Measurements from ENCODE around the gene GNB2.

DNA sequence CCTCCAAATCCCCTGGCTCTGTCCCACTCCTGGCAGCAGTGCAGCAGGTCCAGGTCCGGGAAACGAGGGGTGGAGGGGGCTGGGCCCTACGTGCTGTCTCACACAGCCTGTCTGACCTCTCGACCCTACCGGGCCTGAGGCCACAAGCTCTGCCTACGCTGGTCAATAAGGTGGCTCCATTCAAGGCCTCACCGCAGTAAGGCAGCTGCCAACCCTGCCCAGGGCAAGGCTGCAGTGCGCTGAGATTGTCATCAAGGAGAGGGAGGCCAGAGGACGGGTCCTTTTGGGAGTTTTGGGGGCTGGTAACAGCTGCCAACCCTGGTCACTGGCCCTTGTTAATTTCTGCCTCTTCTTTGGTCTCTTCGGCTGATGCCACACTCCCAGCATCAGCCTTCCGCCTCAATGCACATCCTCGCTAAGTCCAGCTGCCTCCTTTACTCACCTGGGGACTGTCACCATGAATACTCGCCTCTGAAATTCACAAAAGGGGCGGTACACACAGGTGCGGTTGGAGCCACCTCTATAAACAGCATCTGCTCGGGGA, 50.3 kb downstream of the GNB2 start:
- TF ChIP-seq, protein P1, sequence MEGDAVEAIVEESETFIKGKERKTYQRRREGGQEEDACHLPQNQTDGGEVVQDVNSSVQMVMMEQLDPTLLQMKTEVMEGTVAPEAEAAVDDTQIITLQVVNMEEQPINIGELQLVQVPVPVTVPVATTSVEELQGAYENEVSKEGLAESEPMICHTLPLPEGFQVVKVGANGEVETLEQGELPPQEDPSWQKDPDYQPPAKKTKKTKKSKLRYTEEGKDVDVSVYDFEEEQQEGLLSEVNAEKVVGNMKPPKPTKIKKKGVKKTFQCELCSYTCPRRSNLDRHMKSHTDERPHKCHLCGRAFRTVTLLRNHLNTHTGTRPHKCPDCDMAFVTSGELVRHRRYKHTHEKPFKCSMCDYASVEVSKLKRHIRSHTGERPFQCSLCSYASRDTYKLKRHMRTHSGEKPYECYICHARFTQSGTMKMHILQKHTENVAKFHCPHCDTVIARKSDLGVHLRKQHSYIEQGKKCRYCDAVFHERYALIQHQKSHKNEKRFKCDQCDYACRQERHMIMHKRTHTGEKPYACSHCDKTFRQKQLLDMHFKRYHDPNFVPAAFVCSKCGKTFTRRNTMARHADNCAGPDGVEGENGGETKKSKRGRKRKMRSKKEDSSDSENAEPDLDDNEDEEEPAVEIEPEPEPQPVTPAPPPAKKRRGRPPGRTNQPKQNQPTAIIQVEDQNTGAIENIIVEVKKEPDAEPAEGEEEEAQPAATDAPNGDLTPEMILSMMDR (IDR thresholded peaks at IDR 0.05), result no peak
- no peak for TF ChIP-seq POLR2AphosphoS5 (IDR thresholded peaks at IDR 0.05)
- no peak for TF ChIP-seq POLR2A (IDR thresholded peaks at IDR 0.05; ENCODE audit: low read depth)
- TF ChIP-seq EP300 (IDR thresholded peaks at IDR 0.05), result no peak
